Astrocyte (in vitro differentiated cells and primary cell): ENCODE results near the gene NME5.

ENCODE experiments used
- EZH2 ChIP-seq: IDR thresholded peaks from 2 replicates; pipeline ENCODE4 v1.6.1; 2012; ENCODE audit warnings: mild to moderate bottlenecking, low read length, inconsistent platforms; ENCODE audit not compliant: insufficient read depth
- TF ChIP-seq, protein P1 (sequence below): IDR thresholded peaks from 2 replicates; pipeline ENCODE4 v1.5.1; 2011; ENCODE audit warnings: low read depth, mild to moderate bottlenecking, inconsistent platforms, low read length, moderate library complexity; ENCODE audit not compliant: insufficient read depth

GRCh38 chr5:138103319-138103637, 36.0 kb downstream of the NME5 start:
- TF ChIP-seq, protein P1, sequence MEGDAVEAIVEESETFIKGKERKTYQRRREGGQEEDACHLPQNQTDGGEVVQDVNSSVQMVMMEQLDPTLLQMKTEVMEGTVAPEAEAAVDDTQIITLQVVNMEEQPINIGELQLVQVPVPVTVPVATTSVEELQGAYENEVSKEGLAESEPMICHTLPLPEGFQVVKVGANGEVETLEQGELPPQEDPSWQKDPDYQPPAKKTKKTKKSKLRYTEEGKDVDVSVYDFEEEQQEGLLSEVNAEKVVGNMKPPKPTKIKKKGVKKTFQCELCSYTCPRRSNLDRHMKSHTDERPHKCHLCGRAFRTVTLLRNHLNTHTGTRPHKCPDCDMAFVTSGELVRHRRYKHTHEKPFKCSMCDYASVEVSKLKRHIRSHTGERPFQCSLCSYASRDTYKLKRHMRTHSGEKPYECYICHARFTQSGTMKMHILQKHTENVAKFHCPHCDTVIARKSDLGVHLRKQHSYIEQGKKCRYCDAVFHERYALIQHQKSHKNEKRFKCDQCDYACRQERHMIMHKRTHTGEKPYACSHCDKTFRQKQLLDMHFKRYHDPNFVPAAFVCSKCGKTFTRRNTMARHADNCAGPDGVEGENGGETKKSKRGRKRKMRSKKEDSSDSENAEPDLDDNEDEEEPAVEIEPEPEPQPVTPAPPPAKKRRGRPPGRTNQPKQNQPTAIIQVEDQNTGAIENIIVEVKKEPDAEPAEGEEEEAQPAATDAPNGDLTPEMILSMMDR, result no peak
- TF ChIP-seq EZH2, result no peak
